Loucy (cell line): ENCODE data around the gene SLC22A17.
A peak's percentile ranks its signal among the peaks of the same experiment; 100 is the strongest.

Source experiments
- H2AFZ ChIP-seq: fragments of 200-600 bp; sonication (generic); 2 replicates; pipeline ENCODE4 v1.6.0; 2016; ENCODE audit warnings: antibody characterized with exemption, mild to moderate bottlenecking, low read length, moderate library complexity
- H3F3A ChIP-seq: fragments of 200-600 bp; 2 replicates; pipeline ENCODE4 v1.6.0; 2016; ENCODE audit warnings: antibody characterized with exemption, low read depth, mild to moderate bottlenecking
- H3K27me3 ChIP-seq: fragments of 200-600 bp; sonication (generic); 2 replicates; pipeline ENCODE4 v1.6.1; 2014; ENCODE audit warnings: low read length, mild to moderate bottlenecking; ENCODE audit not compliant: insufficient read depth, poor library complexity, severe bottlenecking
- H3K36me3 ChIP-seq: fragments of 200-600 bp; sonication (generic); 2 replicates; pipeline ENCODE4 v1.6.1; 2016; ENCODE audit warnings: low read length; ENCODE audit not compliant: insufficient read depth
- H3K4me1 ChIP-seq: fragments of 200-600 bp; sonication (generic); 2 replicates; pipeline ENCODE4 v1.5.1; 2014; ENCODE audit warnings: low read length, mild to moderate bottlenecking; ENCODE audit not compliant: insufficient read depth, poor library complexity, severe bottlenecking
- H3K4me2 ChIP-seq: fragments of 200-600 bp; sonication (generic); 2 replicates; pipeline ENCODE4 v1.6.0; 2014; ENCODE audit warnings: antibody characterized with exemption, low read length, low read depth, mild to moderate bottlenecking; ENCODE audit not compliant: poor library complexity, severe bottlenecking
- H3K4me3 ChIP-seq: fragments of 200-600 bp; sonication (generic); 2 replicates; pipeline ENCODE4 v1.5.1; 2014; ENCODE audit warnings: low read length, mild to moderate bottlenecking, mixed read lengths; ENCODE audit not compliant: poor library complexity, severe bottlenecking
- H3K79me2 ChIP-seq: fragments of 200-600 bp; sonication (generic); 2 replicates; pipeline ENCODE4 v1.6.1; 2014; ENCODE audit warnings: low read length; ENCODE audit not compliant: insufficient read depth
- H3K9ac ChIP-seq: fragments of 200-600 bp; sonication (generic); 2 replicates; pipeline ENCODE4 v1.6.0; 2014; ENCODE audit warnings: mild to moderate bottlenecking, low read depth, low read length, moderate library complexity; ENCODE audit not compliant: poor library complexity, severe bottlenecking
- H3K9me2 ChIP-seq: fragments of 200-600 bp; sonication (generic); replicated peaks from 2 replicates; pipeline ENCODE4 v1.6.1; 2016; ENCODE audit warnings: low read depth, low read length, mixed read lengths
- H3K9me3 ChIP-seq: fragments of 200-600 bp; sonication (generic); 2 replicates; pipeline ENCODE4 v1.6.1; 2014; ENCODE audit warnings: mild to moderate bottlenecking, antibody characterized with exemption, low read length, low read depth; ENCODE audit not compliant: insufficient read depth
- H4K20me1 ChIP-seq: fragments of 200-600 bp; sonication (generic); 2 replicates; pipeline ENCODE4 v1.6.0; 2014; ENCODE audit warnings: antibody characterized with exemption, low read length, mild to moderate bottlenecking; ENCODE audit not compliant: insufficient read depth, poor library complexity, severe bottlenecking
- CTCF ChIP-seq: fragments of 200-600 bp; sonication (generic); conservative IDR thresholded peaks from 2 replicates; pipeline ENCODE4 v1.5.1; 2014; ENCODE audit warnings: mild to moderate bottlenecking, antibody characterized with exemption, low read length
- EZH2phosphoT487 ChIP-seq: fragments of 200-600 bp; IDR thresholded peaks from 2 replicates; pipeline ENCODE4 v1.6.1; 2018; ENCODE audit warnings: antibody characterized with exemption, mild to moderate bottlenecking, moderate library complexity, borderline replicate concordance

Gene SLC22A17

GRCh38 chr14:23310546-23310945 is 42.1 kb downstream of the SLC22A17 start:
- Histone ChIP-seq H3F3A (no peaks in the 10 kb centered on the region), H3K36me3 (no peaks in the 10 kb centered on the region), H3K4me2 (peak overlapping the region; percentile 91), H3K9ac (peak overlapping the region; percentile 97), H3K4me1 (peaks cover 31% of the 10 kb centered on the region), H3K9me2 (no peaks in the 10 kb centered on the region), H3K79me2 (peaks cover 50% of the 10 kb centered on the region), H4K20me1 (peaks cover 9% of the 10 kb centered on the region), H3K4me3 (peak overlapping the region; percentile 4), H3K9me3 (no peaks in the 10 kb centered on the region), H3K27me3 (no peaks in the 10 kb centered on the region), H2AFZ (no peak overlapping the region)
- TF ChIP-seq EZH2phosphoT487 (no peak), CTCF (no peak)

- peaks cover 31% of the 10 kb centered on the region for H3K4me1 ChIP-seq
- no peaks in the 10 kb centered on the region for H3K27me3 ChIP-seq
- TF ChIP-seq CTCF = no peak
- TF ChIP-seq EZH2phosphoT487 = no peak
- no peaks in the 10 kb centered on the region for H3F3A ChIP-seq
- H3K9me3 ChIP-seq = no peaks in the 10 kb centered on the region
- peak overlapping the region; percentile 91 for H3K4me2 ChIP-seq
- H3K9me2 ChIP-seq = no peaks in the 10 kb centered on the region
- H3K9ac ChIP-seq = peak overlapping the region; percentile 97
- H4K20me1 ChIP-seq = peaks cover 9% of the 10 kb centered on the region
- no peaks in the 10 kb centered on the region for H3K36me3 ChIP-seq
- H2AFZ ChIP-seq = no peak overlapping the region
- peaks cover 51% of the 10 kb centered on the region for H3K79me2 ChIP-seq
- peak overlapping the region; percentile 85 for H3K4me3 ChIP-seq
Measured at GRCh38 chr14:23308721-23309445, 43.8 kb downstream of the SLC22A17 start.

- Histone ChIP-seq H3K9me3 (no peaks in the 10 kb centered on the region), H3K79me2 (peaks cover 51% of the 10 kb centered on the region), H3K4me3 (peak overlapping the region; percentile 85), H3K27me3 (no peaks in the 10 kb centered on the region), H2AFZ (no peak overlapping the region), H4K20me1 (peaks cover 9% of the 10 kb centered on the region), H3K9me2 (no peaks in the 10 kb centered on the region), H3K9ac (peak overlapping the region; percentile 97), H3K4me2 (peak overlapping the region; percentile 91), H3K4me1 (peaks cover 35% of the 10 kb centered on the region), H3K36me3 (no peaks in the 10 kb centered on the region), H3F3A (no peaks in the 10 kb centered on the region)
- TF ChIP-seq EZH2phosphoT487 = no peak
- TF ChIP-seq CTCF = no peak
Measured at GRCh38 chr14:23307687-23308644, 44.7 kb downstream of the SLC22A17 start.
